Upper lobe of right lung (tissue), 1 donor: ENCODE results near the gene KLHL34. TPM values are rescaled to one million over a fixed set of nuclear protein-coding genes. Genes with fewer than 3 reads are reported as not detected.

ENCODE experiments used
- ATAC-seq: fragments of 200-7000 bp; cut with Tn5 transposase; one replicate; pipeline ENCODE4 v1.9.1; 2020; ENCODE audit warnings: mild to moderate bottlenecking, moderate library complexity
- DNase-seq: peaks from one replicate; pipeline ENCODE4 v3.0.0-alpha.2; 2020
- H3K27ac ChIP-seq: fragments of 200-600 bp; one replicate; pipeline ENCODE4 v1.8.0; 2022
- H3K27me3 ChIP-seq: fragments of 200-600 bp; one replicate; pipeline ENCODE4 v1.8.0; 2022; ENCODE audit warnings: mild to moderate bottlenecking
- H3K36me3 ChIP-seq: fragments of 200-600 bp; one replicate; pipeline ENCODE4 v1.8.0; 2022
- H3K4me1 ChIP-seq: fragments of 200-600 bp; one replicate; pipeline ENCODE4 v1.8.0; 2022
- H3K4me3 ChIP-seq: fragments of 200-600 bp; one replicate; pipeline ENCODE4 v1.8.0; 2022; ENCODE audit warnings: mild to moderate bottlenecking
- H3K9me3 ChIP-seq: fragments of 200-600 bp; one replicate; pipeline ENCODE4 v1.8.0; 2022
- CTCF ChIP-seq: fragments of 200-600 bp; IDR thresholded peaks from one replicate; pipeline ENCODE4 v1.8.0; 2022; ENCODE audit warnings: antibody characterized with exemption
- intact Hi-C: fragments of 100-400 bp; cut with DNase I; formaldehyde crosslinking; loops from one replicate; pipeline ENCODE4 v1.11.0; 2022
- total RNA-seq: library from RNA; stranded (reverse); fragmentation: NEBNext Ultra II Directional; extraction: Animal tissue kit (Norgen Biotek cat#: 25700); gene quantifications from one replicate; pipeline ENCODE4 v1.2.1, GENCODE V29; 2021
- donor health status: DM: no; HTN: yes; CAD: no; lungs with severe emphysema.

KLHL34 gene
- total RNA-seq, 1 donor from 2014 or later: not detected

- H3K27me3 ChIP-seq: no peaks in the 10 kb centered on the region
- ATAC-seq (no peak), DNase-seq (no peak)
- H3K4me1 ChIP-seq: no peaks in the 10 kb centered on the region
- no peaks in the 10 kb centered on the region for H3K36me3 ChIP-seq
- no peak for TF ChIP-seq CTCF
- intact Hi-C loops: no loop called here
- no peak overlapping the region for H3K27ac ChIP-seq
- no peak overlapping the region for H3K4me3 ChIP-seq
- no peaks in the 10 kb centered on the region for H3K9me3 ChIP-seq
Measured at GRCh38 chrX:21699136-21699535, 41.0 kb upstream of the KLHL34 start.

DNA sequence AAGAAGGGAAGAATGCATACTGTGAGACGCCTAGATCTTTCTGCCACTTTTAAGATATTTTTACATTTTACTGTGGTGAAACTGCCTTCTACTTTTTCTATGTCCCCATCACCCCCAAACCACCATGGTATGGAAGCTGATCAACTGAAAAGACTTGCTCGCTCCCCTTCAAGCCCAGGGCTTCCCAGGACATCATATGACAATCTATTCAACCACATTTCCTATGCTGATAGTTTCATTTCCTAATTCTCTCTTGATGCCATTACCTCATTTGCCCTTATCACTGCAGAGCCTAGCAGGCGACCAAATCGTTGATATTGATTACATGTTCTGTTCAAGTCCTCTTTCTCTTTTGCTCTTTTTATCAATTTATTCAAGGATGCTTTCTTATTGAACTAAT lies 40.1 kb upstream of the KLHL34 start:
- H3K4me1 ChIP-seq: no peaks in the 10 kb centered on the region
- no peak overlapping the region for H3K27ac ChIP-seq
- H3K27me3 ChIP-seq: no peaks in the 10 kb centered on the region
- intact Hi-C loops: no loop called here
- H3K9me3 ChIP-seq: no peaks in the 10 kb centered on the region
- no peak overlapping the region for H3K4me3 ChIP-seq
- peak; percentile 41 for ATAC-seq
- no peak for DNase-seq
- TF ChIP-seq CTCF: no peak
- H3K36me3 ChIP-seq: no peaks in the 10 kb centered on the region

DNA sequence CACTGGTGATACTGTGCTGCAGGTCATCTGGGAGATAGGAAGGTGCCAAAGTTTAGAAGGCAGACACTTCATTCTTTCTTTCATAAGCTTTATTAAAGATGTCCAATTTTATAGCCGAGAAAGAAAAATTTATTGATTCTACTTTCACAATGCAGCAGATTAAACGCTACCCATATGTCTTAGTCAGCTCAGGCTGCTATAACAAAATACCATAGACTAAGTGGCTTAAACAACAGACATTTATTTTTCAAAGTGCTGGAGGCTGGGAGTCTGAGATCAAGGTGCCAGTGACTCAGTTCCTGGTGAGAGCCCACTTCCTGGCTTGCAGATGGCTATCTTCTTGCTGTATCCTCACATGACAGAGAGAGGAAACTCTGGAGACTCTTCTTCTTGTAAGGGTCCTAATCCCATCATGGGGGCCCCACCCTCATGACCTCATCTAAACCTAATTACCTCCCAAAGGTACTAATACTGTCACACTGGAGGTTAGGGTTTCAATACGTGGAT lies 33.4 kb upstream of the KLHL34 start:
- no peaks in the 10 kb centered on the region for H3K9me3 ChIP-seq
- no peaks in the 10 kb centered on the region for H3K27me3 ChIP-seq
- H3K36me3 ChIP-seq: no peaks in the 10 kb centered on the region
- intact Hi-C loops: no loop called here
- no peak for TF ChIP-seq CTCF
- DNase-seq (no peak), ATAC-seq (no peak)
- no peak overlapping the region for H3K4me3 ChIP-seq
- no peak overlapping the region for H3K27ac ChIP-seq
- no peaks in the 10 kb centered on the region for H3K4me1 ChIP-seq

DNA sequence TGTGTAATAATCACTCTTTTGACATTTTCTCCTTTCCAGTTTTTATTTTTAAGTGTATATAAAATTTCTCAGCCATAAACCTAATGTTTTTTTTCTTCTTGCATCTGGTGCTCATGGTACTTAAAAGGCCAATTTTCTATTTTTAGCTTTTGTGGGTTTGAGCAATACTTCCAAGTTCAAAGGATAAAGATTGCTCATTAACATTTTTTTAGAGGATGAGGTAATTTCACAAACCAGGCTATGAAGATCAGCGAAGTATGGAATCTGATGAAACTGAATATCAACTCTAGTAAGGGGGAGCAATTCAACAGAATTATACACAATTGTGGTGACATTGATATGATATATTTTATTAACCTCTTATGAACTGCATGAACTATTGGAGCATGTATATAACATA lies 25.8 kb upstream of the KLHL34 start:
- intact Hi-C loops: no loop called here
- no peak overlapping the region for H3K27ac ChIP-seq
- no peak for DNase-seq
- no peaks in the 10 kb centered on the region for H3K4me1 ChIP-seq
- H3K4me3 ChIP-seq: no peak overlapping the region
- ATAC-seq: no peak
- no peaks in the 10 kb centered on the region for H3K27me3 ChIP-seq
- no peaks in the 10 kb centered on the region for H3K36me3 ChIP-seq
- no peaks in the 10 kb centered on the region for H3K9me3 ChIP-seq
- TF ChIP-seq CTCF: no peak

DNA sequence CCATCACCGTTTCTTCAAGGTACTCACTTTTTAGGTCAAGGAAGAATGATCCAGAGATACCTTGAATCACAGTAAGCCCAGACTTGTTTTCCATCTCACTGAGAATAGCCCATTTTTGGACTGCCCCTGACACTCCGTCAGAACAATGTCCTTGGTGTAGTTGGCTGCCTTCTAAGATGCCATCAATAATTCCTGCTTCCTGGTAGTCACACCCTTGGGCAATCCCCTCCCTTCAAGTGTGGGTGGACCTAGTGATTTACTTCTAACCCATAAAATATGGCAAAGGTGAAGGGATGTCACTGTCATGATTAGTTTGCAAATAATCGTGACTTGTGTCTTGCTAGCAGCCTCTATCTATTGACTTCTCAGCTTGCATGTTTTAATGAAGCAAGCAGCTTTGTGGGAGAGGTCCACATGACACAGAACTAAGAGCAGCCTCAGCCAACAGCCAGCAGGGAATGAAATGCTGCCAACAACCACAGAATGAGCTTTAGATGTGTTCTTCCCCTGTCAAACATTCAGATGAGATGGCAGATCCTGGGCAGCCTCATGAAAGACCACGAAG lies 20.0 kb upstream of the KLHL34 start:
- TF ChIP-seq CTCF: no peak
- no peaks in the 10 kb centered on the region for H3K9me3 ChIP-seq
- H3K27me3 ChIP-seq: no peaks in the 10 kb centered on the region
- H3K4me3 ChIP-seq: no peak overlapping the region
- no peaks in the 10 kb centered on the region for H3K4me1 ChIP-seq
- no peak overlapping the region for H3K27ac ChIP-seq
- intact Hi-C loops: no loop called here
- DNase-seq (no peak), ATAC-seq (no peak)
- no peaks in the 10 kb centered on the region for H3K36me3 ChIP-seq

- no peak for TF ChIP-seq CTCF
- H3K4me3 ChIP-seq: no peak overlapping the region
- DNase-seq: no peak
- no peaks in the 10 kb centered on the region for H3K27me3 ChIP-seq
- H3K4me1 ChIP-seq: no peaks in the 10 kb centered on the region
- no peaks in the 10 kb centered on the region for H3K36me3 ChIP-seq
- H3K27ac ChIP-seq: no peak overlapping the region
- intact Hi-C loops: no loop called here
- no peaks in the 10 kb centered on the region for H3K9me3 ChIP-seq
- ATAC-seq: no peak
Measured at GRCh38 chrX:21675931-21676330, 17.8 kb upstream of the KLHL34 start.
